ENCODE measurements around the gene TREML2.

TREML2 gene

GRCh38 chr6:41182069-41183034, 18.6 kb downstream of the TREML2 start:
- POLR2A ChIA-PET, result no interaction called here
- DNase-seq (ENCODE audit: extremely low spot score), result peak; percentile 55
- peak; percentile 45 for TF ChIP-seq CTCF (IDR thresholded peaks at IDR 0.05; ENCODE audit: control extremely low read depth, extremely low read depth, low read depth, missing control alignments)
- CTCF ChIA-PET, result interaction anchor here (0.7 to 3.5 kb wide), 23 partner anchors 8 to 279 kb away, joined by 3 to 25 read pairs (median 4); partner anchors contain the start of genes NFYA, OARD1, TREML2 and TREML4

- TF ChIP-seq CTCF (IDR thresholded peaks at IDR 0.05; ENCODE audit: control extremely low read depth, extremely low read depth, low read depth, missing control alignments), result no peak
- DNase-seq (ENCODE audit: extremely low spot score), result no peak
- CTCF ChIA-PET, result interaction anchor here (0.9 to 3.5 kb wide), 12 partner anchors 9 to 138 kb away, joined by 3 to 25 read pairs (median 4); partner anchors contain the start of genes NFYA, OARD1, TREML2 and TREML4
- POLR2A ChIA-PET, result no interaction called here
These were observed 19.4 kb downstream of the TREML2 start for GRCh38 chr6:41181566-41181965.

- no peak for DNase-seq (ENCODE audit: extremely low spot score)
- ChIA-PET POLR2A (no interaction called here), CTCF (no interaction called here)
- no peak for TF ChIP-seq CTCF (IDR thresholded peaks at IDR 0.05; ENCODE audit: control extremely low read depth, extremely low read depth, low read depth, missing control alignments)
These were observed 21.8 kb downstream of the TREML2 start for GRCh38 chr6:41179163-41179562.

GRCh38 chr6:41177695-41178094, 23.3 kb downstream of the TREML2 start:
- no peak for DNase-seq (ENCODE audit: extremely low spot score)
- ChIA-PET CTCF (interaction anchor here (1.0 to 1.6 kb wide), 3 partner anchors 13 to 142 kb away, joined by 3 to 5 read pairs (median 4); no protein-coding TSS in a partner anchor), POLR2A (no interaction called here)
- no peak for TF ChIP-seq CTCF (IDR thresholded peaks at IDR 0.05; ENCODE audit: control extremely low read depth, extremely low read depth, low read depth, missing control alignments)

- no peak for DNase-seq (ENCODE audit: extremely low spot score)
- CTCF ChIA-PET, result interaction anchor here (0.9 to 1.6 kb wide), 6 partner anchors 11 to 142 kb away, joined by 3 to 5 read pairs (median 4); no protein-coding TSS in a partner anchor
- no peak for TF ChIP-seq CTCF (IDR thresholded peaks at IDR 0.05; ENCODE audit: control extremely low read depth, extremely low read depth, low read depth, missing control alignments)
- POLR2A ChIA-PET, result no interaction called here
These were observed 23.7 kb downstream of the TREML2 start for GRCh38 chr6:41177287-41177686.

GRCh38 chr6:41176189-41176588, 24.8 kb downstream of the TREML2 start:
- TF ChIP-seq CTCF (IDR thresholded peaks at IDR 0.05; ENCODE audit: control extremely low read depth, extremely low read depth, low read depth, missing control alignments), result no peak
- DNase-seq (ENCODE audit: extremely low spot score), result no peak
- ChIA-PET POLR2A (interaction anchor here (0.6 kb wide), 1 partner anchor 530 kb away, joined by 3 read pairs; no protein-coding TSS in a partner anchor), CTCF (interaction anchor here (0.9 to 1.6 kb wide), 5 partner anchors 10 to 84 kb away, joined by 3 to 5 read pairs (median 4); no protein-coding TSS in a partner anchor)

All from GM10248 (cell line).